Muscle of leg (tissue), 11 donors: ENCODE measurements around the gene RALGPS1. TPM values are rescaled to one million over a fixed set of nuclear protein-coding genes. Genes with fewer than 3 reads are reported as not detected.

Experiments used
- DNase-seq: peaks from one replicate; pipeline ENCODE4 v3.0.0; 2013
- H3K27ac ChIP-seq: one replicate; pipeline ENCODE4 v1.5.1; 2013; ENCODE audit warnings: mild to moderate bottlenecking, low read length, control low read depth
- H3K27me3 ChIP-seq: one replicate; pipeline ENCODE4 v1.6.1; 2013; ENCODE audit warnings: low read length; ENCODE audit not compliant: control insufficient read depth, insufficient read depth
- H3K36me3 ChIP-seq: one replicate; pipeline ENCODE4 v1.6.1; 2013; ENCODE audit warnings: low read length; ENCODE audit not compliant: control insufficient read depth, insufficient read depth
- H3K4me1 ChIP-seq: one replicate; pipeline ENCODE4 v1.6.1; 2013; ENCODE audit warnings: low read length; ENCODE audit not compliant: control insufficient read depth, insufficient read depth
- H3K4me3 ChIP-seq: one replicate; pipeline ENCODE4 v1.5.1; 2013; ENCODE audit warnings: low read length, control low read depth
- H3K9me3 ChIP-seq: replicated peaks from 2 replicates; pipeline ENCODE4 v1.6.1; 2013; ENCODE audit warnings: low read depth, low read length; ENCODE audit not compliant: control insufficient read depth
- WGBS: methylation state at CpG from one replicate; pipeline ENCODE4 v1.1.5; 2013; ENCODE audit warnings: missing lambda C conversion rate; ENCODE audit not compliant: insufficient coverage; 5-methylcytosine and 5-hydroxymethylcytosine counted together
- polyA plus RNA-seq, 8 donors: library from polyadenylated mRNA; unstranded; fragments of 120-200 nt; gene quantifications; one replicate each; pipeline versions ENCODE4 v1.2.1 to v1.2.3, GENCODE V29; 2013; ENCODE audit warnings: inconsistent platforms in 1 of 8, low replicate concordance in 1 of 8; ENCODE audit not compliant: insufficient read length in 8 of 8, insufficient read depth in 1 of 8
- total RNA-seq: library from RNA; stranded (reverse); fragments of 120-200 nt; gene quantifications from one replicate; pipeline ENCODE4 v1.2.4, GENCODE V29; 2013

The RALGPS1 gene
- total and polyA plus RNA-seq, 9 donors: 4.6 to 8.6 (median 7.2) TPM

DNA sequence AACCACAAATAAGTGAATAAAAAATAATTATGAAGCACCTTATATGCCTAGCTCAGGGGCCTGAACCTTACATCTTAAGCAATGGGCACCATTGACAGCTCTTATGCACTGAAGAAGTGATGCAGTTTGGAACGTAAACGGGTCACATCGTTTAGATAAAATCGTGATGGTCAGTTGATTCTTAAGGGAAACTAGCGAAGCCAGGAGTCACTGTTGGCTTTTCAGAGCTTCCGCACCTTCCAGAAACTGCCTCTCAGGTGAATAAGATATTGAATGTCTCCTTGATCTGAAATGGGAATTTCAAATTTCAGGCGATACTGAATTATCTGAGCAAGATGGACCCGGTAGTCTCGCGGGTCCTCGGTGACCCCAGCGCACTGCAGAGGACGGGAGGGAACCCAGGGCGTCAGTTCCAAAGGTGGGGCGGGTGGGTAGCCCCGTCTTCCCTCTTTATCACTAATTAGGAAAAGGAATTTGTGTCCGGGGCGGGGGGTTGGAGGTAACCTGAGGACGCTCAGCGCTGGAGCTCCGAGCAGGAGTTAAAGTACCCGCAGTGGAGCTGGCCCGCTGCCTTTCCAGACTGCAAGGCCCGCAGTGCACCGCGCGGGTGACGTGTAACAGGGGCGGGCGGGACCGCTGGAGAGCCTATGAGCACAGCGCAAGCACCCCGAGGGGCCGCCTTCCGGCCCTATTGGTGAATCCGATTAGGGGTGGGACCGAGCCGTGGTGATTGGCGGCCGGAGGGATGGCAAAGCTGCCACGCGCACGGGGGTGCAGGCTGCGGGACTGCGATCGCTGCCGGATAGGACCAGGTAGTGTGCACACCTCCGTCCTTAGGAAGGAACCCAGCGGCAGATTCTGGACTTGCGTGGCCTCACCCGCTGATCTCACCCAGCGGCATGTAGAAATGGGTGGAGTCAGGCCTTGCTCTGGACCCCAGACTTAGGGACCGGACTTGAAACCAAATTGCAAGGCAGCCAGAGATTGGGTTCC, 330.3 kb downstream of the RALGPS1 start:
- Histone ChIP-seq H3K9me3 (no peaks in the 10 kb centered on the region), H3K27me3 (no peaks in the 10 kb centered on the region), H3K36me3 (peaks cover 8% of the 10 kb centered on the region), H3K4me1 (peaks cover 9% of the 10 kb centered on the region), H3K27ac (peak overlapping the region; percentile 23), H3K4me3 (peak overlapping the region; percentile 80)
- 7% methylated on average over 48 of the region's 53 CpGs for WGBS
- DNase-seq: peak; percentile 99

- no peak for DNase-seq
- H3K27ac ChIP-seq: no peak overlapping the region
- H3K27me3 ChIP-seq: no peaks in the 10 kb centered on the region
- H3K4me3 ChIP-seq: peak overlapping the region; percentile 80
- no peaks in the 10 kb centered on the region for H3K9me3 ChIP-seq
- peaks cover 5% of the 10 kb centered on the region for H3K36me3 ChIP-seq
- 61% methylated on average over 4 of the region's 8 CpGs for WGBS
- H3K4me1 ChIP-seq: peaks cover 9% of the 10 kb centered on the region
Observed at GRCh38 chr9:127245637-127246164, 331.1 kb downstream of the RALGPS1 start.

GRCh38 chr9:127248241-127248640, 333.7 kb downstream of the RALGPS1 start:
- 60% methylated on average over 1 of the region's 3 CpGs for WGBS
- Histone ChIP-seq H3K27me3 (no peaks in the 10 kb centered on the region), H3K36me3 (no peaks in the 10 kb centered on the region), H3K4me1 (peaks cover 9% of the 10 kb centered on the region), H3K9me3 (no peaks in the 10 kb centered on the region), H3K27ac (no peak overlapping the region), H3K4me3 (no peak overlapping the region)
- no peak for DNase-seq

GRCh38 chr9:127249877-127250276, 335.3 kb downstream of the RALGPS1 start:
- Histone ChIP-seq H3K4me3 (no peak overlapping the region), H3K4me1 (peaks cover 5% of the 10 kb centered on the region), H3K36me3 (peaks cover 2% of the 10 kb centered on the region), H3K9me3 (no peaks in the 10 kb centered on the region), H3K27me3 (no peaks in the 10 kb centered on the region), H3K27ac (no peak overlapping the region)
- 98% methylated on average over 5 of the region's 5 CpGs for WGBS
- no peak for DNase-seq

DNA sequence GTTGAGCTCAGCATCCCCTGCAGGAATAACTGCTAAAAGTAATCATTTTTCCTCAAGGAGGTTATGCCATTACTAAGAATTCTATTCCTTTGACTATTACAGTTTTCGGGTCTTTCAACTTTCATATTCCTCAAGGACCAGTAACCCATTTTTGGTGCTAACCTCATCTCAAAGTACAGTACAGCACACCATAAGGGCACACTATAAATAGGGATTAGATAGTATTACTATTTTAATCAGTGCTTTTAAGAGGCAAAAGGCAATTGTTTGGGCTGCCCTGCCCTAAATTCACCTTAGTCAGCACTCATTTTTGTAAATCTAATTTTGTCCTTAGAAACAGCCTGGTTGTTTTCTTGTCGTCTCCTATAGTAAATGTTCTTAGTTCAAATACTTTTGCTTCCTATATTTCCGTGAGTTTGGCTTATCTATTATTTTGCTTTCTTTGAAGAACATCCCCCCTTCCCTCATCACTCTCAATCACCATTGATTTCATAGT, 336.4 kb downstream of the RALGPS1 start:
- Histone ChIP-seq H3K9me3 (no peaks in the 10 kb centered on the region), H3K27me3 (no peaks in the 10 kb centered on the region), H3K36me3 (peaks cover 4% of the 10 kb centered on the region), H3K4me3 (no peak overlapping the region), H3K27ac (no peak overlapping the region), H3K4me1 (no peaks in the 10 kb centered on the region)
- no CpG with 5 or more reads among the region's 3 CpGs for WGBS
- no peak for DNase-seq

GRCh38 chr9:127252410-127253318, 338.1 kb downstream of the RALGPS1 start:
- Histone ChIP-seq H3K36me3 (peaks cover 4% of the 10 kb centered on the region), H3K27me3 (no peaks in the 10 kb centered on the region), H3K4me1 (no peaks in the 10 kb centered on the region), H3K27ac (no peak overlapping the region), H3K4me3 (no peak overlapping the region), H3K9me3 (no peaks in the 10 kb centered on the region)
- no peak for DNase-seq
- WGBS: no CpG with 5 or more reads among the region's 4 CpGs

DNA sequence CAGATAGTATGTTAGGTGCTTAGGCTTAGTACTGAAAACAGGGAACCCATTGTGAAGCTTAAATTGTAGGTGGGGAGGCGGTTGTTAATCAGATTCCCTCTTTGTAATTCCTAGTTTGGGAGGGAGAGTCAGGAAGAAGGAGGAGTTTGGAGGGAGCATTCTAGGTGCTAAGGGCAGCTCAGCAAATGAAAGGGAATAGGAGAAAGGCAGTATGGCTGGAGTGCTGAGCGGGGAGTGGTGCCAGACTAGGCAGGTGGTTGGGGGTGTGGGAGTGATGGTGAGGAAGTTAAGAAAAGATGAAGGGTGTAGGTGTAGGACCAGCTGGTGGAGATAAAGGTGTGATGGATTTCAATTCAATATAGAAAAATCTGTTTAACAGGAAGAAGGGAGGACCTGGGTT, 338.9 kb downstream of the RALGPS1 start:
- 94% methylated on average over 2 of the region's 2 CpGs for WGBS
- no peak for DNase-seq
- H3K9me3 ChIP-seq: no peaks in the 10 kb centered on the region
- H3K27me3 ChIP-seq: no peaks in the 10 kb centered on the region
- no peak overlapping the region for H3K27ac ChIP-seq
- no peak overlapping the region for H3K4me3 ChIP-seq
- peaks cover 4% of the 10 kb centered on the region for H3K36me3 ChIP-seq
- H3K4me1 ChIP-seq: peaks cover 5% of the 10 kb centered on the region

DNA sequence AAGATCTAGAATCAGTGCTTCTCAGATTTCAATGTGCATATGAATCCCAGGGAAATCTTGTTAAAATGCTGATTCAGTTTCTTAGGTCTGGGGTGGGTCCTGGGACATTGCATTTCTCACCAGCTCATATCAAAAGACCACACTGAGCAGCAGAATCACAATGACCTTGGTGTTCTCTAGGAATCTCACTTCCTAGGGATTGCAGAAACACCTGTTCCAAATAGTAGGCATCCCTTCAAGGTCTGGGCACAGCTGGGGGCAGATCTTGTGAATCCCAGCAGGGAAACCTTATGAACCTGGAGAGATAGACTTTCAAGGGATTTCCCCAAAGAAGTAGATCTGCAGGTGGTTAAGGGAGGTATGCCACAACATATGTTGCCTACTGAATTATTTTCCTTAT, 341.1 kb downstream of the RALGPS1 start:
- Histone ChIP-seq H3K36me3 (peaks cover 4% of the 10 kb centered on the region), H3K27ac (no peak overlapping the region), H3K9me3 (no peaks in the 10 kb centered on the region), H3K27me3 (no peaks in the 10 kb centered on the region), H3K4me1 (peaks cover 18% of the 10 kb centered on the region), H3K4me3 (no peak overlapping the region)
- DNase-seq: no peak

DNA sequence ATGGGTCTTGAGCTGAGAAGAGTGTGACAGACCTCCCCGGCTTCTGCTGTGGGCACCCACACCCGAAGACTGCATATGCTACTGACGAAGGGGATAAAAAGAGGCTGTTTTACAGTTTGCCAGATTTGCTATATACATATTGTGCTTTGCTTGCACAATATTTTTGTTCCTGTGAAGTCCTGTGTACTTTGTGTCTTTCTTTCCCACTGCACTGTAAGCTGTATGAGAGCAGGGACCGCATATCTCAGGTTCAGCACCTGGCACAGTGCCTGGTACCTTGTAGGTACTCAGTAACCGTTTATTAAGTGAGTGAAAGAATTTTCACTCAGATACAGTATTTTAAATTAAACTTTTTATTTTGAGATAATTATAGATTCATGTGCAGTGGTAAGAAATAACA, 341.7 kb downstream of the RALGPS1 start:
- Histone ChIP-seq H3K4me1 (peaks cover 18% of the 10 kb centered on the region), H3K27ac (no peak overlapping the region), H3K27me3 (no peaks in the 10 kb centered on the region), H3K36me3 (peaks cover 4% of the 10 kb centered on the region), H3K9me3 (no peaks in the 10 kb centered on the region), H3K4me3 (no peak overlapping the region)
- DNase-seq: no peak
- WGBS: no CpG with 5 or more reads among the region's 5 CpGs
